Glomerular visceral epithelial cell (primary cell): ENCODE measurements around the gene ESPL1.

ENCODE experiments used
- DNase-seq: peaks from one replicate; pipeline ENCODE4 v3.0.0-alpha.2; 2016; ENCODE audit errors: extremely low spot score

ESPL1 gene

DNA sequence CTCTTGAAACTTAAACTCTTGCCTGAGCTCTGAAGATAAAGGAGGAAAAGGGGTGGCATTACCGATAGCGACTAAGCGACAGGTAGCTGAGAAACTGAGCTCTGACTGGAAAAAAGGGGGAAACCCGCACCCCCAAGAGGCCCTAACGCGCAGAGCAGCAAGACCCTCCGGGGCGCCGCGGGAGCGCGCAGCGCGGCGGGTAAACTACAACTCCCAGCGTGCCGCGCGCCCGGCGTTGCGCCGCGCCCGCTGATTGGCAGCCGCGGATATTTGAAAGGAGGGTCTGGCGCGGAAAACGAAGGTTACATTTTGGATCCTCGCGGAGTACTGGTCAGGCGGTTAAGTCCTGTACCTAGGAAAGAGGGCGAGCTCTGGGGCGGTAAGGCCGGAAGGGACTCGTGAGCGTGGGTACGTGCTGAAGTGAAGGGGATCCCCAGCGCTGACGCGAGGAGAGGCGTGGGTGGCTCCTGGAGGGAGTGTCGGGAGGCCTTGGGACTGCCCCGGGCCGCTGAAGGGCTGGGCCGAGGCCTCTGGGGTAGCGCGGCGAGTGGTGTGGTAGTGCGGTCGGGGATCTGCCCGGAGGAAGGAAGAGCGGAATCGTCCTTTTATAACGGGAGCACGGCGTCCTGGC lies at the start of gene ESPL1:
Gene ESPL1, plus strand, starts transcription at position 301 of the 631 bp plus-strand sequence. CDS start 468 bp downstream, outside the sequence.
- peak; percentile 69 for DNase-seq

- no peak for DNase-seq
These were observed 49.4 kb upstream of the ESPL1 start for GRCh38 chr12:53218551-53219291.

- DNase-seq: peak; percentile 45
These were observed 48.7 kb upstream of the ESPL1 start for GRCh38 chr12:53219292-53219955.

GRCh38 chr12:53219956-53220693 lies 48.0 kb upstream of the ESPL1 start:
- peak; percentile 65 for DNase-seq

DNA sequence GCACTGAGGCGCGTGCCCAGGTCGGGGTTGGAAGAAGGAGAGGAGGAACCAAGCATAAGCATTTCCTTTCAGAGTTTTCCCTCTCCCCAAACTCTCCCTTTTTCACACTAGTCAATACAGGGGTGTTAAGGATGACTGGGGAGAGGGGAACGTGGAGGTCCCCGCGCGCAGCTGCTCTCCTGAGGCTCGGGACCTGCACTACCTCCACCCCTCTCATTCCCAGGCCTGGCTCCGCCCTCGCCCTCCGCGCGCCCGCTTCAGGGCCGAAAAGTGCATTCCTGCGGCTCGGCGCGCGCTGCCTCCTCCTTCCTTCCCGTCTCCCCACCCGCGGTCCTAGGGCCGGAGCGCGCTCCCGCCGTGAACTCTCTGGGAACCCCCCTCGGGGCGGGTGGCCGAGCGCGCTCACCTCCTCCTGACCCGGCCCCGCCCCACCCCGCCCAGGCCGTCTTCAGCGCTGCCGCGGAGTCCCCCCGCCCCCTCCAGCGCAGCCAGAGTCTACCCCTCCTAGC lies 47.4 kb upstream of the ESPL1 start:
- DNase-seq: peak; percentile 95

- DNase-seq: peak; percentile 65
These were observed 46.7 kb upstream of the ESPL1 start for GRCh38 chr12:53221203-53222080.

DNA sequence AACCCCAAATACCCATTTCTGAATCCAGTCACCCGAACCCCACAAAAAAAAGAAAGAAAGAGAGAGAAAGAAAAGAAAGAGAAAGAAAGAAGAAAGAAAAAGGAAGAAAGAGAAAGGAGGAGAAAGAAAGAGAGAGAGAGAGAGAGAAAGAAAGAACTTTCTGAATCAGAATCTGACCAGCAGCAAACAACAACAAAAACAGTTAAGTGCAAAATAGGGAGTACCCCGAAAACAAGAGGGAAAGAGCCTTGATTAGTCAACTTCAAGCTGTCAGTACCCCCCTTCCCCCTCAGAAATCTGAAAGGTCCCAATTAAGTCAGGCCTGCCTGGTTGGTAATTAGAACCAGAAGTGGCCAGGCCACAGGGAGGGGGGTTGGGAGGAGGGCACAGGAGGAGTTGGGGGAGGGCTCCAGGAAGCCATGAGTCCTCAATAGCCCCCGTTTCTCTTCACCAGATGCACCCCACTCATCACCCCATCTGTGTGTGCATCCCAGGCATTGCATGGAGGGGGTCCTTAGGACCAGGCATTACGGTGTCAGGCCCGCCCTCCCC lies 45.9 kb upstream of the ESPL1 start:
- DNase-seq: no peak

- DNase-seq: no peak
These were observed 45.3 kb upstream of the ESPL1 start for GRCh38 chr12:53222806-53223261.

DNA sequence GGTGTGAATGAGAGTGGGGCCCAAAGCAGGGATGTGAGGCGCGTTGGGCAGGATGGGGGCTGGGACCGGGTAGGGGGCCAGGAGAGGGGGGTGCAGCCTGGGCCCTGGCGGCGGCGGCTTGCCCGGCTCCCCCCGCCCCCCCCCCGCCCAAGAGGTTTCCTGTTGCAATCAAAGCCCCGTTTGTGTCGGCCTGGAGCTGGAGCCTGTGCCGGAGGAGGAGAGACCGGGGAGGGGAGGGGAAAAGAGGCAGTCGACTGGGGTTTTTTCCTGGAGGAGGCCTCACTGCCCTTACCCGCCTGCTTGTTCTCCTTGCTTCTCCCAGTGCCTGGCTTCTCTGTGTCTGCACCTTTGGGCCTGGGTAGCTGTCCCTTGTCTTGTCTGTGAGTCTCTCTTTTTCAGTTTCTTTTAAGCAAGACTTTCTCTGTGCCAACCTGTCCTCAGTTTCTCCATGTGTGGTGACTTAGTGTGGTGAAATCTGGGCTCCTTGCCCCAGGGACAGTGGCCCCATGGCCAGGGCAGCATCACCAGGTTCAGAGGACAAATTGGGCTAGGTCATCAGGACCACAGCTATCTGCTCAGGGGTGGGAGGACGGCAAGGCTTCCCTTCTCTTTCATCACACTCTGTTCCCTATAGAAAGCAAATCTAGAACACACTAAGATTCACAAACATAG lies 44.6 kb upstream of the ESPL1 start:
- no peak for DNase-seq

DNA sequence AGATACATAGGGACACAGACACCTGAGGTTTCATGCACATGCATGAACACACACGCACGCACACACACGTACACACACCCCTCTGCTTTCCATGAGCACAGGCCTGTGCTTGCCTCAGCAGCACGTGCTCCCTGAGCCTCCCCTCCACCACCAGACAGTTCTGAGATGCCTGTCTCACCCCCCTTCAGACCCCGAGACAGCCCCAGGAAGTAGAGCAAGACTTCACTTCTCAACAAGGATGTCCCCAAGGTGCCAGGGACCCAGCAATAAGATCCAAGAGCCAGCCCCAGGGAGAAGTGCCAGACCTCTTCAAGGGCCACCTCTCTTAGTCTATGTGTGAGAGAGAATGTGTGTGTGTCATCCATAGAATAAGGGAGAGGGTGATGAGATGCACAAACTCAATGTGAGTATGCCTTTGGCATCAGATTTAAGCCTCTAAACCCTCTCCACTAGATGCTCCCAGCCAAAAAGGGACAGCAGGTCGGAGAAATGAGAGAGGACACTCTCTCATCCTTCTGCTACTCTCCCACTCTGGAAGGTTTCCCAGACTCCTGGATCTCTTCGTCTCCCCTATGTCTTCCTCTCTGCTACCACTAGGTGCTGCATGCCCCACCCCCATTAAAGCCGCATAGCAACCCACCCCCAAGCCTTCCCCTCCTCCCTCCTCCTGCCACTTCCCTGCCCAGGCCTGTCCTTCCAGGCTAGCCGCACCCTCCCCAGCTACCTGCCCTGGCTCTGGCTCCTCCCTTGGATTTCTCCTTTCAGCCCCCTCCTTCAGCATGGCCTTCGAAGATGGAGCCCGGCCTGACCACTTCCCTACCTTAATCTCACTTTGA lies 43.8 kb upstream of the ESPL1 start:
- no peak for DNase-seq

DNA sequence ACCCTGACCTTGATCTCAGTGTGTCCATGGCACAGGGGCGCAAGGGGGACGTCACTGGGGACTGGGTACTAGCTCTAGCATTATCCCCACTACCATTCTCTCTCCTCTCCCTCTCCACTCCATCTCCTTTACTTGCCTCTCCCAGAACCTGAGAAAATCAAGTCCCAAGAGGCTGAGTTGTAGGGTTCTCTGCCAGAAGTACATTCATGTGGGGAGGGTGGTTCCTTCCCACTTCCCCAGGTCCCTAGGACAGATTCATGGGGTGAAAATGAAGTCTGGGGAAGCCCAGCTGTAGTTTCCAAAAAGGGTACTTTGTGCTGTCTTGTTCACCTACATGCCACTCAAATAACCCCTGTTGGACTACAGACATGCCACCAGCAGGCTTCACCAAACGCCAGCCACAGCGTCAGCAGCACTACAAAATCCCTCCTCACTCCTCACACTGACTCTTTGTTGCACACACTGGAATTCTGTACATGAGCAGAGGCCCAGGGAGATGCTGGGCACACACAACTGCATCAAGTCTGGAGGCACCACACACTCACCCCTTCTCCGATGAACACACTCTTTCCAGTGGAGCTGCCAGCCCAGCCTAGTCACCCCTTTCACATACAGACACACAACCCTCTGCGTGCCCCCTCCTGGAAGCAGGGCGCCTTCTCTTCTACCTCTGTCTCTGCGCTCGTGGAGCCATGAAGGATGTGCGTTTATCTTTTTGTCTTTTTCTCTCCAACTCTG lies 43.0 kb upstream of the ESPL1 start:
- DNase-seq: no peak

DNA sequence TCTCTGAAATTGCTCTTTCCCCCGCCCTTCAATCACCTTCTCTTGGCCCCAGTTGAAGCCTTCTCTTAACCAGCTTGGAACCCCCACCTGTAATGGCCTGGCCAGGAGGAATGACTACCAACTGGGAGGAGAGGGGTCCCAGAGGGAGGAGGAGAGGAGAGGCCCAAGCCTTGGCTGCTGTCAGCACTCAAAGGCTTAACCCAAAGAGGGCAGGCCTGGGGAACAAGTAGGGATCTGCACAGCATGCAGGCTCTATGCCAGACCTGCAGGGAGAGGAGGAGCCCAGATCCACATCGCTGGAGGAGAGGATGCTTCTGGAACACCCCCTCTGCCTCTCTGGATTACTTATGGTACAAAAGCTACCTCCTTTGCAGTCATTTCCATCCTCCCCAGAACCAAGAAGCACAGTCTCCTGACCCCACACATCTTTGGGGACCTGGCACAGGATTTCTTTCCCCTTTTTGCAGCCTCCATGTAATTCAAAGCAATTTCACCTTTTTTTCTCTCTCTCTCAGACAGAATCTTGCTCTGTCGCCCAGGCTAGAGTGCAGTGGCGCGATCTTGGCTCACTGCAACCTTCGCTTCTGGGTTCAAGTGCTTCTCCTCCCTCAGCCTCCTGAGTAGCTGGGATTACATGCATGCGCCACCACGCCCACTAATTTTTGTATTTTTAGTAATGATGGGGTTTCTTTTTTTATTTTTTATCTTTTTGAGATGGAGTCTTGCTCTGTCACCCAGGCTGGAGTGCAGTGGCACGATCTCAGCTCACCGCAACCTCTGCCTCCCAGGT lies 42.3 kb upstream of the ESPL1 start:
- no peak for DNase-seq

DNA sequence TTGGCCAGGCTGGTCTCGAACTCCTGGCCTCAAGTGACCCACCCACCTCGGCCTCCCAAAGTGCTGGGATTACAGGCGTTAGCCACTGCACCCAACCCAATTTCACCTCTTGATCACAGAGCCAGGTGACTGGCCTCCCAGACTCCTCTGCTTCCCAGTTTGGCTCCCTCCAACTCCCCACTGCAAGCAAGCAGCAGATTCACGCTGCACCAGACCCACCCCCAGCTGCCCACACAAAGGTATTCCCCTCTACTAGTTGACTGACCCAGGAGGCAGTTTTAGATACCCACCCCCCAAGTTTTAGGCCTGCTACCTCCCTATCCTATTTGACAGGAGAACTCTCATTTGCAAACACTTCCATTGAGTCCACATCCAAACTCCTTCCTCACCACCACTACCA lies 41.3 kb upstream of the ESPL1 start:
- no peak for DNase-seq

- DNase-seq: no peak
These were observed 40.8 kb upstream of the ESPL1 start for GRCh38 chr12:53227341-53227740.

DNA sequence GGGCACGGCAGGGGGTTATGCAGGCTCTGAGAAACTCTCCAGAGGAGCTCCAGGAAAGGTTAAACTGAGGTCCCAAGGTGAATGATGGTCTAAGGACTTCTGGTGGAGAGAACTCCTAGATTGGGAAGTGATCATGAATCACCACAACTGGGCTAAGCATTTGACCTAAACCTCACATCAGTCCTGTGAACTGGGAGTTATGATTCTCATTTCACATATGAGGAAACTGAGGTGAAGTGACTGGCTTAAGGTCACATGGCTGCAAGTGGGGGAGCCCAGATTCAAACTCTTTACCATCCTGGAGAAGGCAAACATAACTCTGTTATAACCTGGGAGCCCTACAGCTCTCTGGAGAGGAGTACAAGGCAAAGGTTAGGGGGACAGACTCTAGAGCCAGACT lies 40.3 kb upstream of the ESPL1 start:
- no peak for DNase-seq

DNA sequence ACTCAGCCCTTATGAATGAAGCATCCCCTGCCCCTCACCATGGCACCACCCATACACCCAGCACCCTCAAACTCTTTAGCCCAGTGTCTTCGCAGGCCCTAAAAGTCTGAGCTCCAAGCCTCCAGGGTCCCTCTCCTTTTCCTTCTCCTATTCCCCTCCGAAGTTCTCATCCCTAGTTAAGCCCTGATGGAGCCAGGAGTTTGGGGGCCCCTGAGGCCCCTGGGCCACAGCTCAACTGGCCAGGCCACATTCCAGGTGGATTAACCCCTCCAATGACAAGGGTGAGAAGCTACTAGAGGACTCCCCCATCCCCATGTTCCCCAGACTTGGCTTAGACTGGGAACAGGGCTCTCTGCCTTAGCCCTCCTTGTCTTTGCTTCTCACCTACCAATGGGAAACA lies 38.6 kb upstream of the ESPL1 start:
- no peak for DNase-seq

DNA sequence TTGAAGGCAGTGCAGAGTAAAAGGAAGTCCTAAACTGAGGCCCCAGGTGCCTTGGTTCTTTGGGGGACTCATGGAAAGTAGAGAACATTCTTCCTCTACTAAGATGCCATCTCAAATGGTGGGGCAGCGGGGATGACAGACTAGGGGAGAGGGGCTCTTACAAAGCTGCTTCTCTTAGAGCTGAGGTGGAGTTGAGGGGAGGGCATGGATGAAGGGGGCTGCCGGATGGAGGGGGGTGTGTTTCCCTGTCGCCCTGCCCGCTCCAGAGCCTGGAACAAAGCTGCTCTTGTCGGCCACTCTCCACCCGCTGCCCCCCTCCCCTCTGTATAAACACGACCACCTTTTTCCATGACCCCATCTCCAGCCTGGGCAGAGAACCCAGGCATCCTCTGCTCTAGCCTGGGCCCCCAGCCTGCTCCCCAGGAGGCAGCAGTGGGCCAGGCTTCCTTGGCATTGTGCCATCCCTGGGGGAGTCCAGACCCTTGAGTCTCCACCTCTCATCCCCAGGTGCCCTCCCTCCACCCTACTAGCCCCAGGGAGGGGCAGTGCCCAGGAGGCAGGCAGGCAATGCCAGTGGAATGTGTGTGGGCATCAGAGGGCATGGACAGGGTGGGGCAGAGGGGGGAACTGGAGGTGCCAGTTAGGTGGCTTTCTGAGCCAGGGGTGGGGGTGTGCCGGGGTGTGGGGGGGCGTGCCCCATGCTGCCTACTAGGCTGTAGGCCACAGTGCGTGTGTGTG lies 37.8 kb upstream of the ESPL1 start:
- DNase-seq: no peak
